Renal pelvis (tissue), 4 donors: ENCODE results near the gene NAA25. TPM values are rescaled to one million over a fixed set of nuclear protein-coding genes. Genes with fewer than 3 reads are reported as not detected.
"Not testable (repeated sequence)": the region's sequence is repeated elsewhere in the genome, so short reads cannot be mapped to it uniquely, and the experiment has no call there.

Source experiments
- DNase-seq: peaks from one replicate; pipeline ENCODE4 v3.0.0-alpha.2; 2013
- polyA plus RNA-seq, 3 donors: library from polyadenylated mRNA; unstranded; fragments of 120-200 nt; gene quantifications; one replicate each; pipeline ENCODE4 v1.2.1, GENCODE V29; 2013; ENCODE audit not compliant: insufficient read length in 3 of 3

The NAA25 gene
- polyA plus RNA-seq, 3 donors: 18.6 to 26.9 (median 25.9) TPM

DNA sequence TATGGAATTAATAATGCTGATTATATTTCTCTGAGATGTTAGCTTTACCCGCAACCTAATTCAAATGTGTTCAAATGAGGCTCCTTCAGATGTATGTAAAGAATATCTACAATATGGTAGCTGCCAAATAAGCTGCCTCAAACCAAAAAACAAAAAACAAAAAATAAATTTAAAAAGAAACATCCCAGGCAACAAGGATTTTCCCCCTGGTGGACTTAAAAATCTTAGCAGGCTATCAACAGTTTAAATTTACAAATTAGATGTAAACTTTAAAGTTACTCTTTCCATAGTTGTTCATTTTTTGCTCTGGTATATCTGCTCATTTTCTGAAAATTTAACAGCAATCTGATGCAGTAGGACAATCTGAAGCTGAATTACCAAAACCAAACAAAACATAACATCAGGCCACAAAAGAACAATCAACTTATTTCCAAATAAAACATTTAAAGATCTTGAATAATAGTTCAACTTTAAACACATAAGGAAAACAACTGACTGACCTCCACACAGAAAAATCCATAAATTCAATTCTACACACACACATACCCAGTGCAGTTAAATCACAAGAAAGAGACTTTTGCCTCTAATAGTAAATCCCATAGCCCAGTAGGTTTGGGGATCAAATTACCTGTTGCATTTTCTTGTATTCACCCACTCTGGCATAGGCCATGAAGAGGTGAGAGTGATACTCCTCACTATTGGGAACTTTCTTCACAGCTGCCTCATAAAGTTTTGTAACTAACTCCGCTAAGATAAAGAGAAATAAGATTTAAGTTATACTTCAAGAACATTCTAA lies 21.3 kb downstream of the NAA25 start:
- DNase-seq: peak; percentile 29

DNA sequence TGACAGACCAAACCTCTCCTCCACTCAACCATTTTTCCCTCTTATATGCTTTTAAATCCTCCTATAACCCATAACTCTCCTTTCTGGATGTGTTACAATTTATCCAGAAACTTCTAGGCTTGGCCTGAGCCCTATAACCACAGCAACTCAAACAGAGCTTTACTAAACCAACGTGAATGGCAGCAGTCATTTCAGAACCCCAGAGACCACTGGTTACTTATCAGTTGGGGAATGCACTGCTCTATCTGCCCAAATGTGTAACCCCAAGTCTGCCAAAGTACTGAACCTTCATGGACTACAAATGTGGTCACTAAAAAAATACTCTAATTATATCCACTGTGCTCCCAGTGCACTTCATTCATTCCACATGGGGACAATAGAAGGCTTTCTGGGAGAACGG lies 42.0 kb downstream of the NAA25 start:
- no peak for DNase-seq

DNA sequence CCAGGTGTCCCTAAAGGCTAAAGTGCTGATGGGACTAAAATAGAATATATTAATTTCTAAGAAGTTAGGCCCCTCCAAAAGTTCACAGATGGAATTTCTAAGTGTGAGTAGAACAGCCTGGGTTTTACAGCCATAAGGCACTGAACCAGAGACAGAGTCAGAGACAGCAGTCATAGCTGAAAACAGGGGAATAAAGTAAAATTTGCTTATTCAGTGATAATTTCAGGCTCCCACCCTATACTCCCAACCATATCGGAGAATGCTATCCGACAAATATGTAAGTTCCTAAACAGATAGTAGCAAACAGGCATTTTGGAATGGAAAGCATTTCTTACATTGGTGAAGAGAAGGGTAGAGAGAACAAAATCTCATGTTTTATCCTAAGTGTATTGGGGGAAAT lies 45.3 kb downstream of the NAA25 start:
- DNase-seq: no peak

DNA sequence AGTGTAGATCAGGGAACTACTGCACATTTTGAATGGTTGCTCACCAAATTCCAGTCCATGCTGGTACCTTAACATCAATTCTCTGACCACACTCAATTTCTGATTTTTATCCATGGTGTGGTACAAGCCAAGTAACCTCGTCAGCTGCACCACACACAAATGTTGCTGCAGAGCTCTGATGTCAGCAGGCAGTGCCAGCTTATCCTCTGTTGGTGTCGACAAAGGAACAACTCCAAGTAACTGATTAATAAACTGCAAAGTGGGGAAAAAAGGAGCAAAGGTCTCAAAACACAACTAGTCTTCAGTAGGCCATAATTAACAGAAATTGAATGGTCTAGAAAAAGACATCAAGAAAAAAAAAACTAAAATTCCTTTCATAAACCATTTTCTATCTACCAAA lies 47.4 kb downstream of the NAA25 start:
- DNase-seq: no peak

GRCh38 chr12:112049351-112049750 lies 59.2 kb downstream of the NAA25 start:
- DNase-seq: no peak

GRCh38 chr12:112046003-112046402 lies 62.6 kb downstream of the NAA25 start:
- DNase-seq: no peak

- DNase-seq: not testable (repeated sequence)
Observed at GRCh38 chr12:112036614-112037013, 72.0 kb downstream of the NAA25 start.

DNA sequence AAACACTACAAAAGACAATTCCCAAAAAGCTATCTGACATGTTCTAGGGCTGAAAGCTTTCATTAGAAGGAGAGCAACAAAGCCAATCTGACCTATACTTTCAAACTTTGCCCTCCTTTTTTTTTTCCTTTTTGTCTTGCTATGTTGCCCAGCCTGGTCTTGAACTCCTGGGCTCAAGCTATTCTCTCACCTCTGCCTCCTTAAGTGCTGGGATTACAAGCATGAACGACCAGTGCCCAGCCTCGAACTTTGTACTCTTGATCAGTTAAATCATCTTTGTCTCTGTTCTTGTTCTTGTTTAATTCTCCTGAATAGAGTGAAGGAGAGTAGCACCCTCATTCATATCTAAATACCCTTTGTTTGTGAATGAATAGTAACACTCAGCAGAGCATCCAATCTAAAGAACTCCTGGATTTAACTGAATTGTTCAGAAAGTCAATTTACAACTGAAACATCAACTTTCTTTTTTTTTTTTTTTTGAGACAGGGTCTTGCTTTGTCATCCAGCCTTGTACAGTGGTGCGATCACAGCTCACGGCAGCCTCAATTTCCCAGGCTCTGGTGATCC lies 73.3 kb downstream of the NAA25 start:
- no peak for DNase-seq

DNA sequence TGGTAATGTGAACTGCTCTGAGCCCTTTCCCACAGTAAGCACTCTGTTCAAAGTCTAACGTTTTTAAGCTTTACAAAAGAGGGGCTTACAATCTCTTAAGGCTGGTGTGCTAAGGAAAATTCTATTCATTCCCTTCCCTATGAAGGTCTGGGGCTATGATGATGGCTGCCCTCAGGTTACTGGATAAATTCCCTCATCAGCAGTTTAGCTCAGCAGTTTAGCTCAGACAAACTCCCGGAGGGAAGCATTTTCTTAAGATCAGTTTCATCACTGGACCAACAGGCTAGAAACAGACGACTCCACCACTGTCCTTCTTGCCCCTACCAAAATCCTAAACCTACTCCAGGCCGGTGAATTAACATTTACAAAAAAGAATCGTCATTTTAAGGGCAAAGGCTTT lies 76.3 kb downstream of the NAA25 start:
- no peak for DNase-seq

DNA sequence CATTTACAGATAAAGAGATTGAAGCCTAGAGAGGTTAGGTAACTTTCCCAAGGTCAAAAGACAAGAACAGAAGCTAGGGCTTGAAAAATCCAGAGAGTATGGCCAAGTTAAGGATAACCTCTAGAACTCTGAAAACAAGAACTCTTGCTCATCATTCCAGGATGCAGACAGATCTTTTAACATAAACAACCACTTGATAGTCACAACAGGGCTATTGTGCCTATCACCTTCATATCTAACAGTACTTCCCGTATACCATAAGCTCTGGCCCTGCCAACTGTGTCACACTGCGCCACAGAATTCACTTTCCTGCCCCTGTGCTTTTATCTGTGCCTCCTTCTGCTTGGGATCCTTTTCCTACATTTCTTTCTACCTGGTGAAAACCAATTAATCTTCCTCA lies 77.1 kb downstream of the NAA25 start:
- no peak for DNase-seq

DNA sequence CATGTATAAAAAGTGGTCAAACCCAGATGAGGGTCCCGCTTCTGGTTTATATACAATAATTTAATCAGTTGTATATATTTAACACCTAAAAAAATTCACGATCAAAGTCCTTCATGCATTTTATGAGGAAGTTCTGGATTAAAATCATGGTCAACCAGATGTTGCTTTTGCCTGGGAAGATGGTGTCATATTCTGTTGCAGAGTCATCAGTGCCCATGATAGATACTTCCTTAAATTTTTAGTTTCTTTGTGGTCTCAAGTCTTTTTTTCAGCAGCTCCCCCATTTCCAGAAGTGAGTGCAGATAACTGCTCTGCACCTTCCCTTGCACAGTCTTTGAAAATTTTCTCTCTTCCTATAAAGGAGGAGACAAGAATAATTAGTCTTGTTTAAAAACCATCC lies 79.3 kb downstream of the NAA25 start:
- no peak for DNase-seq

- no peak for DNase-seq
Observed at GRCh38 chr12:112025808-112026375, 82.7 kb downstream of the NAA25 start.

DNA sequence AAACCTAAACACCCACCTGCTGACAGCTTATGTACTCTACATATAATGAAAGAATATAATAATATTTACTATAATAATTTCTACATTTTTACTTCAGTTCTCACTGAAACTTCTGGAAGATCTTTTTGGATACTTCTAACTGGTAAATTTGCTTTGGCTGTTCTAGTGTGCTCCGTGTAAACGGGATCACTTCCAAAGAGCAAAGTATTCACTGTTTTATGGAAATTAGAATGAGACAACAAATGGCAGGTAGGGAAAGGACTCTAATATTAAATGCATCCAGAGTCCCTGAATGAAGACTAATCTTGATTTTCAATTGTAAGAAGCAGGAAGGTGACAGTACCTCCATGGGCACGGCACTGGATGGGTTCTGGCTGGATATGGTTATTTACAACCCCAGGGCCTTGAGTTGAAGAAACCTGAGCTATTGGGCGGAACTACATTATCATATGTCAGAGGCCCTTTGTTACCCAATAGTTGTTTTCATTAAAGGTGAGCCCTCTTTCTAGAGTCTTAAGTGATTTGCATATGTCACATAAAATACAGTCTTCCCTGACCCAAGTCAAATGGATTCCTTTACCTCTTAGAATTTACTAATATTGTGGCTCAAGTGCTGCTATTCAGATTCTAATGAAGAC lies 84.7 kb downstream of the NAA25 start:
- DNase-seq: no peak

DNA sequence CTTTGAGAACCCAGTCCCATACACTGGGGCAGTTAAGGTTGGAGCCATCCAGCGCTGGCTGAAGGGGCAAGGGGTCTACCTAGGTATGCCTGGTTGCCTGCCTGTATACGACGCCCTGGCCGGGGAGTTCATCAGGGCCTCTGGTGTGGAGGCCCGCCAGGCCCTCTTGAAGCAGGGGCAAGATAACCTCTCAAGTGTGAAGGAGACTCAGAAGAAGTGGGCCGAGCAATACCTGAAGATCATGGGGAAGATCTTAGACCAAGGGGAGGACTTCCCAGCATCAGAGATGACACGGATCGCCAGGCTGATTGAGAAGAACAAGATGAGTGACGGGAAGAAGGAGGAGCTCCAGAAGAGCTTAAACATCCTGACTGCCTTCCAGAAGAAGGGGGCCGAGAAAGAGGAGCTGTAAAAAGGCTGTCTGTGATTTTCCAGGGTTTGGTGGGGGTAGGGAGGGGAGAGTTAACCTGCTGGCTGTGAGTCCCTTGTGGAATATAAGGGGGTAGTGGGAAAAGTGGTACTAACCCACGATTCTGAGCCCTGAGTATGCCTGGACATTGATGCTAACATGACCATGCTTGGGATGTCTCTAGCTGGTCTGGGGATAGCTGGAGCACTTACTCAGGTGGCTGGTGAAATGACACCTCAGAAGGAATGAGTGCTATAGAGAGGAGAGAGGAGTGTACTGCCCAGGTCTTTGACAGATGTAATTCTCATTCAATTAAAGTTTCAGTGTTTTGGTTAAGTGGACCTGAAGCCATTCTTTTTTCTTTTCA lies 86.2 kb downstream of the NAA25 start:
- no peak for DNase-seq

- DNase-seq: no peak
Observed at GRCh38 chr12:112020947-112021457, 87.6 kb downstream of the NAA25 start.

DNA sequence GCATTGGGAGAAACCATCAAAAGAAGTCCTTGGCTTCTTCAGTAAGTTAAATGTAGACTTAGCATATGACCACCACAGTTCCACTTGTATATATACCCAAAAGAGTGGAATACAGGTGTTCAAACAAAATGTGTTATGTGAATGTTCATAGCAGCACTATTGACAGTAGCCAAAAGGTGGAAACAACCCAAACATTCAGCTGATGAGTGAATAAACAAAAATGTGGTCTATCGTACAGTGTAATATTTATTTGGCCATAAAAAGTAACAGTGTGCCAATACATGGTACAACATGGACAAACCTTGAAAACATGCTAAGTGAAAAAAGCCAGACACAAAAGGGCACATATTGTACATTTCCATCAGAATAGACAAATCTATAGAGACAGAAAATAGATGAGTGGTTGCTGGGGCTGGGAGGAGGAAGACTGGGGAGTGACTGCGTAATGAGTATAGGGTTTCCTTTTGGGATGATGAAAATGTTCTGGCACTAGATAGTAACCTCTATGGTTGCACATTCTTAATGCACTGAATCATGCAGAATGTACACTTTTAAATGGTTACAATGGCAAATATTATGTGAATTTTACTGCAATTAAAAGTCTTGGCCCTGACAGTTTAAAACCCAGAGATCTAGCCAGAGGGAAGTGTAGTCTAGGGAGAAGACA lies 89.9 kb downstream of the NAA25 start:
- DNase-seq: no peak

DNA sequence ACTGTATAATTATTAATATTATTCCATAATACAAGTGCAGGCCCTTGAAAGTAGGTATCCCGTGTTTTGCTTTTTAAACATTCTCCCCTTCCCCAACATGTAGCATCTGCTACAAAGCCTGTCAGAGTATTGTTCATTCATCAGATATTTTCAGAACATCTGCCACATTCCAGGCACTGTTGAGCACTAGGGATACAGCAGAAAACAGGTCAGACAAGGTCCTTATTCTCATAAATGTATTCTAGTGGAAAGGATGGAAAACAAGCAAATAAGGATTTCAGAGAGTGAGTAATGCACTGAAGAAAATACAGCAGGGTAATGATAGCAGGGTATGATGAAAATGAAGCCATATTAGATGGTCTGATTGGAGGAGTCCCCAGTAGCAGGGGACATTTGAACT lies 91.5 kb downstream of the NAA25 start:
- no peak for DNase-seq

GRCh38 chr12:112015938-112016337 lies 92.6 kb downstream of the NAA25 start:
- no peak for DNase-seq

- DNase-seq: peak; percentile 42
Observed at GRCh38 chr12:112013601-112014402, 94.8 kb downstream of the NAA25 start.
